ENCODE measurements around the gene TMEM88. TPM values are rescaled to one million over a fixed set of nuclear protein-coding genes. Genes with fewer than 3 reads are reported as not detected.
A peak's percentile ranks its signal among the peaks of the same experiment; 100 is the strongest.

The TMEM88 gene
- total RNA-seq, 1 experiment from 2014 or later = 11.3 TPM

DNA sequence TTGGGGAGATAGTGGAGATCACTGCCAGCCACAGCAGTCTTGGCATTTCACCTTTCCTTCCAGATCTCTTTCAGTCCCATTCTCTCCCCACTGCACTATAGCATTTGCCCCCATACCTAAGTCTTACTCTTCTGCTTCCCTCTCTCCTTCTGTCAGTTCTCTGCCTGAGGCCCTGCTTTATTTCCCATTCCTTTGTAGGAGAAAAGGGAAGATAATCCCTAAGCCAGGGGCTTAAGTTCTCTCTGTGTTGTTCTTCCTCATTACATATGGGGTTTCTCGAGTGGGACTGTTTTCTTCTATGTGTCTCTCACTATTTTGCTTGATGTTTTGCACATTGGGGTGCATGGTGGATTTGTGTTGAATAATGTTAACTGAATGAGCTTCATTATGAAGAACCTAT, 14.4 kb upstream of the TMEM88 start:
- Histone ChIP-seq H3K56ac (ENCODE audit: insufficient read length, low read depth, low read length) (no peak overlapping the region), H3K23ac (ENCODE audit: insufficient read length, low read depth, low read length) (no peak overlapping the region), H3K14ac (ENCODE audit: insufficient read depth, low read length) (no peak overlapping the region), H2BK12ac (ENCODE audit: insufficient read length, low read depth, low read length) (no peak overlapping the region), H2AFZ (ENCODE audit: low read length) (no peak overlapping the region), H3K4me1 (ENCODE audit: insufficient read depth, low read length) (no peaks in the 10 kb centered on the region; the same call in 1 of the 2 replicates), H3K9me3 (ENCODE audit: control insufficient read depth, low read depth, low read length) (no peaks in the 10 kb centered on the region), H4K91ac (ENCODE audit: insufficient read length, low read depth, low read length) (no peak overlapping the region), H4K8ac (replicated peaks; ENCODE audit: insufficient read length, low read depth, low read length) (no peak overlapping the region), H3T11ph (ENCODE audit: low read length) (no peak overlapping the region), H2AK5ac (ENCODE audit: insufficient read length, low read length) (no peak overlapping the region), H3K9ac (ENCODE audit: extremely low read depth, insufficient read length, low read length) (no peak overlapping the region), H4K5ac (ENCODE audit: insufficient read length, low read depth, low read length) (no peak overlapping the region), H2BK15ac (ENCODE audit: low read depth, low read length) (no peak overlapping the region), H2BK120ac (ENCODE audit: low read depth, low read length, poor library complexity, severe bottlenecking) (no peak overlapping the region), H4K20me1 (ENCODE audit: control insufficient read depth, insufficient read depth, insufficient read length) (no peaks in the 10 kb centered on the region), H3K23me2 (ENCODE audit: insufficient read length, low read depth, low read length, poor library complexity, severe bottlenecking) (peaks cover 45% of the 10 kb centered on the region), H3K18ac (ENCODE audit: insufficient read length, low read depth, low read length) (no peak overlapping the region), H3K27me3 (ENCODE audit: insufficient read depth, low read length) (peaks cover 28% of the 10 kb centered on the region; the same call in 1 of the 2 replicates), H2BK5ac (ENCODE audit: insufficient read length, low read length) (no peak overlapping the region), H3K79me2 (ENCODE audit: insufficient read depth, low read length) (no peaks in the 10 kb centered on the region), H2BK20ac (ENCODE audit: low read depth, low read length, poor library complexity, severe bottlenecking) (no peak overlapping the region), H3K79me1 (ENCODE audit: insufficient read depth, low read depth, low read length, poor library complexity, severe bottlenecking) (no peaks in the 10 kb centered on the region), H3K27ac (ENCODE audit: insufficient read length, low read depth, low read length) (no peak overlapping the region), H3K4me2 (ENCODE audit: insufficient read depth, insufficient read length, low read length) (no peak overlapping the region), H3K4ac (ENCODE audit: low read depth, low read length) (no peak overlapping the region)
- Mint-ChIP-seq H3K36me3 (ENCODE audit: insufficient read depth in 1 of 3, low read depth in 3 of 3) (peaks cover 2 to 11% (median 9%) of the 10 kb centered on the region in 3 experiments; a peak in 5 of 7 replicates), H3K27me3 (ENCODE audit: low read depth) (peaks cover 30% of the 10 kb centered on the region), H3K4me1 (peaks cover 42 to 58% of the 10 kb centered on the region in 2 experiments), H3K4me3 (peak overlapping the region; percentile 89 to 94), H3K27ac (no peak overlapping the region), H3K9me3 (no peaks in the 10 kb centered on the region; a peak in 1 of 5 replicates)
- WGBS (ENCODE audit: extremely low coverage, insufficient read length, low lambda C conversion rate) = no CpG with 5 or more reads among the region's 1 CpG
- DNase-seq = no peak
- TF ChIP-seq, protein P1, sequence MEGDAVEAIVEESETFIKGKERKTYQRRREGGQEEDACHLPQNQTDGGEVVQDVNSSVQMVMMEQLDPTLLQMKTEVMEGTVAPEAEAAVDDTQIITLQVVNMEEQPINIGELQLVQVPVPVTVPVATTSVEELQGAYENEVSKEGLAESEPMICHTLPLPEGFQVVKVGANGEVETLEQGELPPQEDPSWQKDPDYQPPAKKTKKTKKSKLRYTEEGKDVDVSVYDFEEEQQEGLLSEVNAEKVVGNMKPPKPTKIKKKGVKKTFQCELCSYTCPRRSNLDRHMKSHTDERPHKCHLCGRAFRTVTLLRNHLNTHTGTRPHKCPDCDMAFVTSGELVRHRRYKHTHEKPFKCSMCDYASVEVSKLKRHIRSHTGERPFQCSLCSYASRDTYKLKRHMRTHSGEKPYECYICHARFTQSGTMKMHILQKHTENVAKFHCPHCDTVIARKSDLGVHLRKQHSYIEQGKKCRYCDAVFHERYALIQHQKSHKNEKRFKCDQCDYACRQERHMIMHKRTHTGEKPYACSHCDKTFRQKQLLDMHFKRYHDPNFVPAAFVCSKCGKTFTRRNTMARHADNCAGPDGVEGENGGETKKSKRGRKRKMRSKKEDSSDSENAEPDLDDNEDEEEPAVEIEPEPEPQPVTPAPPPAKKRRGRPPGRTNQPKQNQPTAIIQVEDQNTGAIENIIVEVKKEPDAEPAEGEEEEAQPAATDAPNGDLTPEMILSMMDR (conservative IDR thresholded peaks at IDR 0.05) = no peak
